ENCODE results near the gene SORCS1.

The SORCS1 gene

DNA sequence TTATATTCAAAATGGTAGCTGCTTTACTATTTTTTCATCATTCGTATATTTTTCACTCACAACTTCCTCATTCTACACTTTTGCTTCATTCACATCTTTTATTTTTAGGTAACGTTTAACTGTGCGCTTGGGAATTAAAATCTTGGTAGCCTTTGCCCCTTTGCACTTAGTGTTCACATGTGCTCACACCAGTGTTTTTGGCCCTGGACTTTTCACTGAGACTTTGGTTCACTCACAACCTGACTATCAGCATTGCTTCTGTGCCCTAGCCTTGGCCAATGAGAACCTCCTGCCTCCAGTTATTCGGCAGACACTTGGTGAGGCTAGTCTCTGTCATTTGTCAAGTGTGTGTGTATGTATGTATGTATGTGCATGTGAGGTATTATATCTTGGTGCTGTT, 596.9 kb downstream of the SORCS1 start:
- no peak for DNase-seq (ENCODE audit: low read depth in 2 of 2)
- TF ChIP-seq, protein P1, sequence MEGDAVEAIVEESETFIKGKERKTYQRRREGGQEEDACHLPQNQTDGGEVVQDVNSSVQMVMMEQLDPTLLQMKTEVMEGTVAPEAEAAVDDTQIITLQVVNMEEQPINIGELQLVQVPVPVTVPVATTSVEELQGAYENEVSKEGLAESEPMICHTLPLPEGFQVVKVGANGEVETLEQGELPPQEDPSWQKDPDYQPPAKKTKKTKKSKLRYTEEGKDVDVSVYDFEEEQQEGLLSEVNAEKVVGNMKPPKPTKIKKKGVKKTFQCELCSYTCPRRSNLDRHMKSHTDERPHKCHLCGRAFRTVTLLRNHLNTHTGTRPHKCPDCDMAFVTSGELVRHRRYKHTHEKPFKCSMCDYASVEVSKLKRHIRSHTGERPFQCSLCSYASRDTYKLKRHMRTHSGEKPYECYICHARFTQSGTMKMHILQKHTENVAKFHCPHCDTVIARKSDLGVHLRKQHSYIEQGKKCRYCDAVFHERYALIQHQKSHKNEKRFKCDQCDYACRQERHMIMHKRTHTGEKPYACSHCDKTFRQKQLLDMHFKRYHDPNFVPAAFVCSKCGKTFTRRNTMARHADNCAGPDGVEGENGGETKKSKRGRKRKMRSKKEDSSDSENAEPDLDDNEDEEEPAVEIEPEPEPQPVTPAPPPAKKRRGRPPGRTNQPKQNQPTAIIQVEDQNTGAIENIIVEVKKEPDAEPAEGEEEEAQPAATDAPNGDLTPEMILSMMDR (IDR thresholded peaks at IDR 0.05; ENCODE audit: low read depth, low read length) = no peak
- no peak overlapping the region for H3K4me3 ChIP-seq (replicated peaks in 1 of 2; ENCODE audit: low read depth in 2 of 2, low read length in 2 of 2)

DNA sequence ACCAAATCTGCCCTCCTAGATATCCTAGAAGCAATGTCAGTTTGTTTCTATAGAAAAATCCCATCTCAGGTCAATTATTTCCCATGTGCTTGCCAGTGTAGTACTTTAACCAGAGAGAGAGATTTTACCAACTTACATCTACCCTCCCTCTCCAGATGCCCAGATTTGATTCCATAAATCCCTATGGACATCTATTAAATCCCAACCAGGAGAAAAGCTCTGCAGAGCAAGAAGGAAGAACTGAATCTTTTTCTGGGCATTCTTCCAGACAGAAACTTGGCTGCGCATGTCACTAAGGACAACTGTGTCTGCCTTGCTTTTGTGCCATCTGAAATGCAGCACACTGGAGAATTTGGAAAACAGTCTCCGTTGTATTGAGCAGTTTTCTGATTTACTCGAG, 597.6 kb downstream of the SORCS1 start:
- peak in 1 of 2 donors; percentile 34 for DNase-seq (ENCODE audit: low read depth in 2 of 2)
- no peak overlapping the region for H3K4me3 ChIP-seq (replicated peaks in 1 of 2; ENCODE audit: low read depth in 2 of 2, low read length in 2 of 2)
- TF ChIP-seq, protein P1 (IDR thresholded peaks at IDR 0.05; ENCODE audit: low read depth, low read length) = no peak

DNA sequence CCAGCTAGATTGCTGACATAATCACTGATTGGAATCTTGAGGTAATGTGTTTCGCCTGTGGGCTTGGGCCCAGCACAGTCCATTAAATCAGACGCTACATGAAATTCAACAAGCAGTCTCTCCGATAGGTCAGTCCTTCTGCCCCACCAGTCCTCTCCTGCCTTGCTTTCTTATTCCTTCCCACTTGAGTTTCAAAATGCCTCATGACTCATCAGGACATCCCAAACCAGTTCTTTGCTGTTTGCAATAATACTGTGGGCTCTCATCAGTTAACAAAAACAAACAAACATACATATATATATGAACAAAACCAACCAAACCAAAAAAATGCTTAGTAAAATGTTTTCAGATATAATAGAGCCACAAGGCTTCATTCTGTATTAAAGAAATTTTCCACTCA, 599.0 kb downstream of the SORCS1 start:
- H3K4me3 ChIP-seq (replicated peaks in 1 of 2; ENCODE audit: low read depth in 2 of 2, low read length in 2 of 2) = no peak overlapping the region
- DNase-seq (ENCODE audit: low read depth in 2 of 2) = peak; percentile 41 to 77
- TF ChIP-seq, protein P1 (IDR thresholded peaks at IDR 0.05; ENCODE audit: low read depth, low read length) = no peak

DNA sequence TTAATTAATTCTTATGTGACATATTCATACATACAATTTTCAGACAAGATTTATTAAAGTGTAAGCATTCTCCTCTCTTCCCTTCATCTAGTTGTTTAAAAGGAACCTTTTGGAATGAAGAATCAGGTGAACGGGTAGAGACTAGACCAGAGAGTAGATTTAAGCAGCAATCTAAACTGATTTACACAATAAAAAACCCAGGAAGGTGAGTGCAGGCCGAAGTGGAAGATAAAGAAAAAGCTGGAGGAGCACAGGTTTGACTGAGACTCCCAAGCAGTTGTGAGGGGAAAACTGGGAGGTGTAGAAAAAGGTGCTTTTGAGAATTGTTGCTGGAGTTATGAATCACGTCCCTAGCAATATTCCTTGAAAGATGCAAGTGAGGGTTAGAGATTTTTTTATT, 601.1 kb downstream of the SORCS1 start:
- H3K4me3 ChIP-seq (replicated peaks in 1 of 2; ENCODE audit: low read depth in 2 of 2, low read length in 2 of 2) = no peak overlapping the region
- DNase-seq (ENCODE audit: low read depth in 2 of 2) = no peak
- TF ChIP-seq, protein P1 (IDR thresholded peaks at IDR 0.05; ENCODE audit: low read depth, low read length) = no peak

DNA sequence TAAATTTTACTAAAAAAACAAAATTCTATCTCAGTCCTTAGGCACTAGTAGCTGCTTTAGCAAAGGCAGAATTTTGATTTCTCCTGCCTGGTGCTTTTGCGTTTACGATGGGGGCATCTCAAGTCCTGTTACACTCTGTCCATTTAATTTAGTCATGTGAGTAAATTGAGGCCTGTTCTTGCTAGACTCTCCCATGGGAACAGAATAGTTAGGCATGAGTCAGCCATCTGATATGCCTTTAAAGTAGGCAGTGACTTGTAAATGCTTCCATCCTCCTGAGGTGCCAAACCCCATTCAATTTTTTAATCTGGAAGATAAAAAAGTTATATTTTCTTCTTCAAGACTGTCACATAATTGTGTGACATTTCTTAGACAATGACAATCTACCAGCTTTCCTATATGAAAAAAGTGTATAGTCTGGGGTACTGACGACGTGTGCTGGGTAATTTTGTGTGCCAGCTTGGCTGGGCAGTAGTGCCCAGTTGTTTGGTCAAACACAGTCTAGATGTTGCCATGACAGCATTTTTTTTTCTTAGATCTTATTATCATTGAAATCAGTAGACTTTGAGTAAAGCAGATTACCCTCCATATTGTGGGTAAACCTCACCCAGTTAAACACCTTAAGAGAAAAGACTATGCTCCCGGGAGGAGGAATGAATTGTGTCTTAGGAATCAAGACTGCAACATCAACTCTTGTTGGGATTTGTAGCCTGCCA, 603.4 kb downstream of the SORCS1 start:
- peak; percentile 84 to 93 for DNase-seq (ENCODE audit: low read depth in 2 of 2)
- no peak overlapping the region for H3K4me3 ChIP-seq (replicated peaks in 1 of 2; ENCODE audit: low read depth in 2 of 2, low read length in 2 of 2)
- TF ChIP-seq, protein P1 (IDR thresholded peaks at IDR 0.05; ENCODE audit: low read depth, low read length) = no peak

DNA sequence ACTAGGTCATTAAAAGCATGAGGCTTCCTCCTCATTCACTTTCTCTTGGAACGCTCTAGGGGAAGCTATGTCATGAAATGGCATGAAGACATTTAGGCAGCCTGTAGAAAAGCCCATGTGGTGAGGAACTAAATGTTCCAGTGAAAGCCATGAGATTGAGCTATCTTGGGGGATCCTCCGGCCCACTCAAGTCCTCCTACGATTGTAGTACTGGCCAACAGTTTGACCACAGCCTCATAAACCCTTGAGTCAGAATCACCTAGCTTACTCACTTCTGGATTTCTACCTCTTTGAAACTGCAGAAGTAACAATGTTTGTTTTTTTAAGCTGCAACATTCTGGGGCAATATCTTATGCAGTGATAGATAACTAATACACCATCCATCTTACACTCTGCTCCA, 605.1 kb downstream of the SORCS1 start:
- no peak overlapping the region for H3K4me3 ChIP-seq (replicated peaks in 1 of 2; ENCODE audit: low read depth in 2 of 2, low read length in 2 of 2)
- TF ChIP-seq, protein P1 (IDR thresholded peaks at IDR 0.05; ENCODE audit: low read depth, low read length) = no peak
- peak; percentile 20 to 86 for DNase-seq (ENCODE audit: low read depth in 2 of 2)
